T-helper 17 cell (primary cell): ENCODE data around the gene INSR. TPM values are rescaled to one million over a fixed set of nuclear protein-coding genes. Genes with fewer than 3 reads are reported as not detected.
"Not testable (repeated sequence)": the region's sequence is repeated elsewhere in the genome, so short reads cannot be mapped to it uniquely, and the experiment has no call there.

ENCODE experiments used
- ATAC-seq: fragments of 150-1000 bp; cut with Tn5 transposase; 2 replicates; pipeline ENCODE4 v1.10.0; 2021; ENCODE audit warnings: mild to moderate bottlenecking, moderate library complexity
- DNase-seq, 3 donors: peaks; one replicate each; pipeline versions ENCODE4 v3.0.0 to v3.0.0-alpha.2; 2020 to 2021
- H3K9me3 ChIP-seq: one replicate; pipeline ENCODE4 v1.7.0; 2013; ENCODE audit warnings: low read length, mild to moderate bottlenecking; ENCODE audit not compliant: control insufficient read depth, poor library complexity, severe bottlenecking
- H3K27ac Mint-ChIP-seq: one replicate; pipeline ENCODE4 v1.8.0; 2022; ENCODE audit warnings: mild to moderate bottlenecking, moderate library complexity, mixed read lengths
- H3K27me3 Mint-ChIP-seq: one replicate; pipeline ENCODE4 v1.8.0; 2022; ENCODE audit warnings: mixed read lengths
- H3K36me3 Mint-ChIP-seq: one replicate; pipeline ENCODE4 v1.8.0; 2022; ENCODE audit warnings: low read depth, mixed read lengths
- H3K4me1 Mint-ChIP-seq: one replicate; pipeline ENCODE4 v1.8.0; 2022; ENCODE audit warnings: mild to moderate bottlenecking, mixed read lengths
- H3K4me3 Mint-ChIP-seq: one replicate; pipeline ENCODE4 v1.8.0; 2022; ENCODE audit warnings: mild to moderate bottlenecking, moderate library complexity, mixed read lengths
- total RNA-seq, 4 donors: library from RNA in 2 of 4; stranded (reverse) in 2 of 4; gene quantifications; one replicate each; pipeline ENCODE4 v1.2.3 and lab custom pipeline; 2022 to 2026

The INSR gene
- total RNA-seq, 2 donors from 2014 or later, result 0.76 to 3.5 TPM

DNA sequence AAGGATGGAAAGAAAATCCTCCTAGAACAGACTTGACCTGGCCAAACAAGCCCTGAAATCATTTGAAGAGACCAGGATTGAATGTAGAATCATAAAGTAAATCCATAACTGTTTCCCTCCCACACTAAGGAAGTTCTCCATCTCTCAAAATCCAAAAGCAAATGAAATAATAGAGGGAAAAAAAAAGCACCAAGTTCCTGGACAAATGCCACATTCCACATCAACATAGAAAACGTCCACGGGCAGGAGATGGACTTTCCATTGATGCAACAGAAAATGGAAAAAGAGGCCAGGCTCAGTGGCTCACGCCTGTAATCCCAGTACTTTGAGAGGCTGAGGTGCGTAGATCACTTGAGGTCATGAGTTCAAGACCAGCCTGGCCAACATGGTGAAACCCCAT is 56.2 kb downstream of the INSR start:
- DNase-seq, result no peak
- peaks cover 6% of the 10 kb centered on the region for H3K4me1 Mint-ChIP-seq
- no peak for ATAC-seq
- H3K4me3 Mint-ChIP-seq, result no peak overlapping the region
- no peak overlapping the region for H3K27ac Mint-ChIP-seq
- H3K27me3 Mint-ChIP-seq, result peaks cover 4% of the 10 kb centered on the region
- H3K9me3 ChIP-seq, result no peaks in the 10 kb centered on the region
- peaks cover 3% of the 10 kb centered on the region for H3K36me3 Mint-ChIP-seq

DNA sequence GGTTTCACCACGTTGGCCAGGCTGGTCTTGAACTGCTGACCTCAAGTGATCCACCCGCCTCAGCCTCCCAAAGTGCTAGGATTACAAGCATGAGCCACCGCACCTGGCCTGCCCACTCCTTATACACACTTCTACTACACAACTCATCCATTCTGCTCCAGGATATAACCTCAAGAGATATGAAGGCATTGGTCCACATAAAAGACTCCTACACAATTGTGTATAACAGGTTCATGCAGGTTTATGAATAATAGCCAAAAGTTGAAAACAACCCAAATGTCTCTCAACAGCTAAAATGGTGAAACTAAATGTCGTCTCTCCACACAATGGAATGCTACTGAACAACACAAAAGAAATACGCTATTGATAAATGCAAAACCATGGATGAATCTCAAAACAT is 58.1 kb downstream of the INSR start:
- H3K36me3 Mint-ChIP-seq, result peaks cover 3% of the 10 kb centered on the region
- H3K27ac Mint-ChIP-seq, result no peak overlapping the region
- H3K27me3 Mint-ChIP-seq, result peaks cover 4% of the 10 kb centered on the region
- no peak for ATAC-seq
- no peak for DNase-seq
- H3K4me1 Mint-ChIP-seq, result peaks cover 4% of the 10 kb centered on the region
- H3K4me3 Mint-ChIP-seq, result no peak overlapping the region
- no peaks in the 10 kb centered on the region for H3K9me3 ChIP-seq

DNA sequence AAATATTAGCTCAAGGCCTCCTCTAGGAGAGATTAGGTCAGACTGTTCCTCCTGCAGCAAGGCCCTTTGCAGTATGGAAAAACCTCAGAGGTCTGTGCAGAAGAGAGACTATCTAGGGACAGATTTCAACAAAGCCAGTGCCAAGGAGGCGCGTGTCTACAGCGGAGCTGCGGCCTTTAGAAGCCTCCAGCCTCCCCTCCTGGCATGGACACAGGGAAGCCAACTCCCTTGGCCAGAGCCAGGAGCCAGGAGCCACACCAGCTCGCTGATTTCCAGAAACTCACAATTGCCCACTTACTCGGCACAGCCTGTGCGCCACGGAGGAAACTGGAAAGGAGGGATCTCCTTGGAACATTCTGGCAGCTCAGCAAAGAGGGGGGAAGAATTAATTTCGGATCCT is 63.4 kb downstream of the INSR start:
- no peak for DNase-seq
- ATAC-seq, result no peak
- H3K27me3 Mint-ChIP-seq, result no peaks in the 10 kb centered on the region
- peaks cover 2% of the 10 kb centered on the region for H3K4me1 Mint-ChIP-seq
- no peaks in the 10 kb centered on the region for H3K9me3 ChIP-seq
- H3K4me3 Mint-ChIP-seq, result no peak overlapping the region
- H3K27ac Mint-ChIP-seq, result no peak overlapping the region
- peaks cover 2% of the 10 kb centered on the region for H3K36me3 Mint-ChIP-seq

DNA sequence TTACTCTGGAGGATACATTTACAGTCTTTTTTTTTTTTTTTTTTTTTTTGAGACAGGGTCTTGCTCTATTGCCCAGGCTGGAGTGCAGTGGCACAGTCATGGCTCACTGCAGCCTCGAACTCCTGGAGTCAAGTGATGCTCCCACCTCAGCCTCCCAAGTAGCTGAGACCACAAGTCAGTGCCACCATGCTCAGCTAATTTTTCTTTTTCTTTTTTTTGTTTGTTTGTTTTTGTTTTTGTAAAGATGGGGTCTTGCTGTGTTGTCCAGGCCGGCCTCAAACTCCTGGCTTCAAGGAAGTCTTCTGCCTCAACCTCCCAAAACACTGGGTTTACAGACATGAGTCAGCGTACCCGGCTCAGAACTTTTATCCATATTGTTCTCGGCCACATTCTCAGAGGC is 64.5 kb downstream of the INSR start:
- no peak for ATAC-seq
- Mint-ChIP-seq H3K27me3 (peaks cover 4% of the 10 kb centered on the region), H3K4me1 (no peaks in the 10 kb centered on the region), H3K4me3 (no peak overlapping the region), H3K36me3 (peaks cover 2% of the 10 kb centered on the region), H3K27ac (no peak overlapping the region)
- no peaks in the 10 kb centered on the region for H3K9me3 ChIP-seq
- DNase-seq, result no peak

DNA sequence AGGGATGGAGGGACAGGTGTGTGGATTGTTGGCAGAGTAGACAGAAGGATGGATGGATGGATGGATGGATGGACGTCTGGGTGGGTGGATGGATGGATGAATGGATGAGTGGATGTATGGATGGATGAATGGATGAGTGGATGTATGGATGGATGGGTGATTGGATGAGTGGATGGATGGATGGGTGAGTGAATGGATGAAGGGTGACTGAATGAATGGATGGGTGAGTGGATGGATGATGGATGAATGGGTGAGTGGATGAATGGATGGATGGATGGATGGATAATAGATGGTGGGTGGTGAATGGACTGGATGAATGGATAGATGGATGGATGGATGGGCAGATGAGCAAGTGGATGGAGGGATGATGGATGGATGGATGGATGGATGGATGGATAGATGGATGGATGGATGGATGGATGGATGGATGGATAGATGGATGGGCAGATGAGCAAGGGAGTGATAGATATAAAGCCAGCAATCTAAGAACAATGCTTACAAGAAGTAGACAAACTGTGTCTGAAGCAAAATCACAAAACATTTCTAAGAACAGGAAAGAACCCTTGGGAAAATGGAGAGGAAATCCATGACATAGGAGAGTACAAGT is 65.2 kb downstream of the INSR start:
- Mint-ChIP-seq H3K36me3 (peaks cover 2% of the 10 kb centered on the region), H3K27me3 (peaks cover 4% of the 10 kb centered on the region), H3K27ac (no peak overlapping the region), H3K4me3 (no peak overlapping the region), H3K4me1 (no peaks in the 10 kb centered on the region)
- DNase-seq (no peak), ATAC-seq (no peak)
- no peaks in the 10 kb centered on the region for H3K9me3 ChIP-seq

DNA sequence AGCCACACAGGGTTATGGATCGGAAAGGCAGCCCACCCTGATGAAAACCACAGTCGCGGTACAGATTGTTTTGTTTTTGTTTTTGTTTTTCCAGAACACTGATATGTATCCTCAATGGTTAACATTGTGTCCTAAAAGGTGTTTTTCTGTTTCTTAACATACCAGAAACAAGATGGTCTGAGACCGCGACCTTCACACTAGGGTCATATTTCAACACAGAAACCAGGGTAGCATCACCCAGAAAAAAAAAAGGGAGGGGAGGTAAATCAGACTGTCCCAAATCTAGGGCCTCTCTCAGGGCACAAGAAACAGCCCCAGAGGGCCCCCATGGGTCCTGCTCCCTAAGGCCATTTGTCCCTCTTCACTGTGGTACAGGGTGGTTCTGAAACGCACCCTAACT is 66.5 kb downstream of the INSR start:
- H3K27me3 Mint-ChIP-seq, result peaks cover 4% of the 10 kb centered on the region
- DNase-seq (no peak), ATAC-seq (no peak)
- peaks cover 2% of the 10 kb centered on the region for H3K36me3 Mint-ChIP-seq
- H3K4me1 Mint-ChIP-seq, result no peaks in the 10 kb centered on the region
- no peak overlapping the region for H3K27ac Mint-ChIP-seq
- no peak overlapping the region for H3K4me3 Mint-ChIP-seq
- no peaks in the 10 kb centered on the region for H3K9me3 ChIP-seq

DNA sequence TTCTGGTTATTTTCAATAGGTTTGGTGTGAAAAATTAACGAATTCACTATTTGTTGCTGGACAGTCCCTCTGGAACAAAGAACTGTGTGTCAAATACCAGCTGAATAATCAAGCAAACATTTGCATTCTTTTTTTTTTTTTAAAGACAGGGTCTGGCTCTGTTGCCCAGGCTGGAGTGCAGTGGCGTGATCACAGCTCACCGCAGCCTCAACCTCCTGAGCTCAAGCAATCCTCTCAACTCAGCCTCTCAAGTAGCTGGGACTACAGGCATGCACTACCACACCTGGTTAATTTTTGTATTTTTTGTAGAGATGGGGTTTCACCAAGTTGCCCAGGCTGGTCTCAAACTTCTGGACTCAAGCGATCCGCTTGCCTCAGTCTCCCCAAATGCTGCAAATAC is 67.1 kb downstream of the INSR start:
- not testable (repeated sequence) for H3K4me3 Mint-ChIP-seq, H3K4me1 Mint-ChIP-seq, H3K36me3 Mint-ChIP-seq, DNase-seq, H3K27me3 Mint-ChIP-seq, H3K9me3 ChIP-seq, ATAC-seq, H3K27ac Mint-ChIP-seq

DNA sequence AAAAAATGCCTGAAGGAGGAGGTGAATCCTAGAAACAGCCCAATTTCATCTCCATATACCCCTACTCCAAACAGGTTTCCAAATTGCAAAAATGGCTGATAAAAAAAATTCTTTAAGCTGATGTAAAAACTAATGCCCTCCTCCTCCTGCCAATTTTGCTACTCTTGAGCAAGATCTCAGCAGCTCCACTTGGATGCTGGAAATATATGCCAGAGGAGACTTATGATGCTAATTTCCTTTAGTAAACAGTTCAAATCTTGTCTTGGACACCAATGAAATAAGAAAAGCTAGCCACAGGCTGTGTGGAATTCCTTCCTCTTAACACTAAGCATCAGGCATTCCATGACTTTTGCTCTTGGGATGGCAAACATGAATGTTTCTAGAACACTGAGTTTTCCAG is 67.5 kb downstream of the INSR start:
- ATAC-seq (no peak), DNase-seq (no peak)
- H3K27me3 Mint-ChIP-seq, result peaks cover 4% of the 10 kb centered on the region
- H3K36me3 Mint-ChIP-seq, result peaks cover 2% of the 10 kb centered on the region
- no peak overlapping the region for H3K4me3 Mint-ChIP-seq
- H3K4me1 Mint-ChIP-seq, result no peaks in the 10 kb centered on the region
- no peak overlapping the region for H3K27ac Mint-ChIP-seq
- H3K9me3 ChIP-seq, result no peaks in the 10 kb centered on the region

DNA sequence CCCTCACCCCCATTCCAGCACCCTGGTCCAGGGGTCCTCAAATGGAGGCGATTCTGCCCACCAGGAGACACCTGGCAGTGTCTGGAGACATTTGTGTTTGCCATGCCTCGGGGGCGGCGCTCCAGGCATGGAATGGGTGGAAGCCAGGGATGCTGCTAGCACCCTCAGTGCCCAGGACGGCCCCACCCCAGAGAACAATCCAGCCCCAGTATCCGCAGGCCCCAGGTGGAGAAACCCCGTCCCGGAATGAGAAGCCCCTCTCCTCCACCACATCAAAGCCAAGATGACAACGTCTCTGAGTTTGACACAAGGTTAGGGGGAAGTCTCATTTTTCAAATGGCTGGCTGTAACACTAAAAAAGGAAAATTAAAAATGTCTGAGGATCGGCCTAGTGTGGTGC is 68.5 kb downstream of the INSR start:
- no peak overlapping the region for H3K4me3 Mint-ChIP-seq
- H3K27ac Mint-ChIP-seq, result no peak overlapping the region
- no peaks in the 10 kb centered on the region for H3K9me3 ChIP-seq
- ATAC-seq (no peak), DNase-seq (no peak)
- H3K27me3 Mint-ChIP-seq, result peaks cover 4% of the 10 kb centered on the region
- H3K4me1 Mint-ChIP-seq, result no peaks in the 10 kb centered on the region
- peaks cover 2% of the 10 kb centered on the region for H3K36me3 Mint-ChIP-seq

DNA sequence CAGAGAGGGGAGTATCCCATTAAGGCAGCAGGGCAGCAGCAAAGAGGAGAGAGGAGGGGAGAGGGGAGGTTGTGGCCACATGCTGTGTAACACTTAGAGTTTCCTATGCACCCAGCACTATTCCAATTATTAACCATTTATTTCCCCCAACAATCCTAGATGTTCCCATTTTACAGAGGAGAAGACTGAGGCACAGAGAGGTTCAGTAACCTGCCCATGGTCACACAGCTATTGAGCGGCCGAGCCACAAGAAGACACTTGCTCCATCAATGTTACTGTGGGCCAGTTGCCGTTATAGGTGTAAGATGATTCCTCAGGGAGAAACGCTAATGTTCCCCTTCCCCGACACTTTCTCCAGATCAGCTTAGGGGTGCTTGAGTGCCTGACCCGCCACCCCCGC is 69.2 kb downstream of the INSR start:
- Mint-ChIP-seq H3K4me3 (no peak overlapping the region), H3K36me3 (peaks cover 2% of the 10 kb centered on the region), H3K27ac (no peak overlapping the region), H3K27me3 (peaks cover 4% of the 10 kb centered on the region), H3K4me1 (no peaks in the 10 kb centered on the region)
- DNase-seq (no peak), ATAC-seq (no peak)
- no peaks in the 10 kb centered on the region for H3K9me3 ChIP-seq

DNA sequence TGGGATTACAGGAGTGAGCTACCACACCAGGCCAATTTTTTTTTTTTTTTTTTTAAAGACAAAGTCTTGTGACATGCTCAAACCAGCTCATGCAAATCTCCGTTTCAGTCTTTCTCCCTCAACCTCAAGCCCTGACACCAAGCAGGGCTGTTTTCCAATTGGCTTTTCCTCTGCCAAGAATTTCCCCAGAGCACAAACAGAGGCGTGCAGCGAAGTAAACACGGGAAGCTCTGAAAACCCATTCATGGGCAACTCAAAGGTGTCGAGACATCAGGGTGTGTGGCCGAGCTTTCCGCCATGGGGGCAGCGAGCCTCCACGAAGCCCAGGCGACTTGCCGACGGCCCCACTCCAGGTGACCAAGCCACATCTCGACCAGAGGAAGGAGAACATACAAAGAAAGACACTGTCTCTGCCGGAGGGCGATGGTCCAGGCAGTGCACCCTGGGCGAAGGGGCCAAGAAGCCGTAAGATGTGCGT is 70.0 kb downstream of the INSR start:
- Mint-ChIP-seq H3K36me3 (peaks cover 2% of the 10 kb centered on the region), H3K4me3 (no peak overlapping the region), H3K27me3 (peaks cover 4% of the 10 kb centered on the region), H3K4me1 (no peaks in the 10 kb centered on the region), H3K27ac (no peak overlapping the region)
- DNase-seq (no peak), ATAC-seq (no peak)
- H3K9me3 ChIP-seq, result no peaks in the 10 kb centered on the region

DNA sequence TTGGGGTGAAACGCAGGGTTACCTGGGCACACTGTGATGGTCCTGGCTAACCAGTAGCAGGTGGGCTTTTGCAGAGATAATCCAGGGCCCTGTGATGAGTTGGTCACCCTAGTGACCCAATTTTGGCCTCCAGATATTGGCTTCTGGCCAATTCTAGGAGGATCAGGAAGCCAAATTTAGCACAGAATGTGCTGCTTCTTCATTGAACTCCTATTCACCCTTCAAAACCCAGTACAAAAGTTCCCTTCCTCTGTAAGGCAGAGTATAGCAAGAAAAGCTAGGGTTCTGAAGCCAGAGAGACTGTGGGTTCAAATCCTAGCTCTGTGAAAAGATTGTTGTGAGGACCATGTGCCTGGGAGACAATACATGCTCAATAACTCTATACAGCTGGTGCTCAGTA is 70.8 kb downstream of the INSR start:
- no peak overlapping the region for H3K4me3 Mint-ChIP-seq
- DNase-seq (no peak), ATAC-seq (no peak)
- H3K36me3 Mint-ChIP-seq, result no peaks in the 10 kb centered on the region
- H3K27me3 Mint-ChIP-seq, result peaks cover 4% of the 10 kb centered on the region
- H3K9me3 ChIP-seq, result no peaks in the 10 kb centered on the region
- H3K4me1 Mint-ChIP-seq, result no peaks in the 10 kb centered on the region
- no peak overlapping the region for H3K27ac Mint-ChIP-seq

DNA sequence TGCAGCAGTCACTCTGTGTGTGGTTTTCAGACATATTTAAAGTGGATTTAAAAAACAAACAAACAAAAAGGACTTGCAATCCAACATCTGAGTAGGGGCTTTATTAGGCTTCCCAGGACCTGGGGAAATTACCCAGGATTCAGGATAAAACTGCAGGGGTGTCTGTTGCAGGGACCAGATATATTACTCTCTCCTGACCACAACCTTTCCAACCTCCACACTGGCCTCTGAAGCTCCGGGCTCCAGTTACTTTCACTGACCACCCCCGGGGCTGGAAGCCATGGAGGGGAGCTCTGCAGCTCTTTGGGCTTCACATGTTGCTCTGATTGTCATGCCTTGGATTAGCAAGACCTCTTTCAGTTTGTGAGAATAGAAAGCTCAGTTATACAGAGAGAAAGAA is 75.2 kb downstream of the INSR start:
- ATAC-seq, result no peak
- no peaks in the 10 kb centered on the region for H3K9me3 ChIP-seq
- H3K36me3 Mint-ChIP-seq, result no peaks in the 10 kb centered on the region
- H3K27me3 Mint-ChIP-seq, result peaks cover 8% of the 10 kb centered on the region
- DNase-seq, result no peak
- H3K4me3 Mint-ChIP-seq, result no peak overlapping the region
- H3K4me1 Mint-ChIP-seq, result no peaks in the 10 kb centered on the region
- no peak overlapping the region for H3K27ac Mint-ChIP-seq

DNA sequence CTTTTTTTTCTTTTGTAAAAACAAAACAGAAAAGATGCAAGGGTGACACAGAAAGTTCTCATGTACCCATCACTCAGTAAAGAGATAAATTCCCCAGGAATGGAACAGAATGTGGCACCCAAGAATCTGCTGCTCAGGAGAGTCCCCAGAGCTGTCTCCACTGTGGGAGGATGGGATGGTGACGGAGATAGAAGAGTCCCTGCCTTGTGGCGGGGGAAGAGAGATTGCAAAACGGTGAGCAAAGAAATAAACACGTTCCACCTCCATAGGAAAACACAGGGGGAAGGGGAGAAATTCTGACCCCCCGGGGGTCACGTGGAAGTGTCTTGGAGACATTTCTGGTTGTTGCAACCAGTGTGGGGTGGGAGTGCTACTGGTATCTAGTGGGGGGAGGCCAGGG is 76.4 kb downstream of the INSR start:
- Mint-ChIP-seq H3K27ac (no peak overlapping the region), H3K27me3 (peaks cover 8% of the 10 kb centered on the region), H3K36me3 (no peaks in the 10 kb centered on the region), H3K4me3 (no peak overlapping the region), H3K4me1 (peaks cover 3% of the 10 kb centered on the region)
- no peak for ATAC-seq
- no peak for DNase-seq
- no peaks in the 10 kb centered on the region for H3K9me3 ChIP-seq
